ENCODE results near the gene RBBP5. TPM values are rescaled to one million over a fixed set of nuclear protein-coding genes. Genes with fewer than 3 reads are reported as not detected.

Gene RBBP5
- total RNA-seq, 1 experiment from 2014 or later, result 24.5 TPM

- peaks cover 36% of the 10 kb centered on the region; the same call in 1 of the 2 replicates for H3K27me3 ChIP-seq (ENCODE audit: insufficient read depth, low read length)
- intact Hi-C loops (cut with micrococcal nuclease), result no loop called here
- H3K79me2 ChIP-seq (ENCODE audit: insufficient read depth, low read length), result no peaks in the 10 kb centered on the region
- no peak within 1 kb of the TSS for H3K27ac ChIP-seq (ENCODE audit: low read depth, low read length)
- TF ChIP-seq POLR2A (IDR thresholded peaks at IDR 0.05; ENCODE audit: borderline replicate concordance, extremely low read depth, insufficient read depth, insufficient read length) (no peak), POLR2AphosphoS5 (IDR thresholded peaks at IDR 0.05; ENCODE audit: low read depth, low read length) (no peak), YY1 (IDR thresholded peaks at IDR 0.05; ENCODE audit: extremely low read depth, insufficient replicate concordance, low read depth, low read length) (no peak), ZBTB33 (IDR thresholded peaks at IDR 0.05; ENCODE audit: extremely low read depth, insufficient replicate concordance, low read length) (no peak), REST (IDR thresholded peaks at IDR 0.05; ENCODE audit: low read depth) (no peak), CEBPB (IDR thresholded peaks at IDR 0.05; ENCODE audit: low read depth) (no peak), SP1 (IDR thresholded peaks at IDR 0.05; ENCODE audit: low read depth) (no peak), MAX (IDR thresholded peaks at IDR 0.05) (no peak), TCF7L2 (IDR thresholded peaks at IDR 0.05; ENCODE audit: borderline replicate concordance, extremely low read depth, insufficient read depth, insufficient read length) (no peak), EZH2phosphoT487 (IDR thresholded peaks at IDR 0.05; ENCODE audit: borderline replicate concordance) (no peak), ELF1 (IDR thresholded peaks at IDR 0.05; ENCODE audit: borderline replicate concordance, low read depth) (no peak), ZNF274 (IDR thresholded peaks at IDR 0.05; ENCODE audit: low read depth, low read length) (no peak), EGR1 (IDR thresholded peaks at IDR 0.05; ENCODE audit: low read depth) (no peak)
- no peaks in the 10 kb centered on the region for H3K9me3 ChIP-seq (ENCODE audit: control insufficient read depth in 1 of 2, insufficient read depth in 1 of 2, low read depth in 1 of 2, low read length in 2 of 2)
- DNase-seq (ENCODE audit: low read depth, low spot score) (no peak), ATAC-seq (no peak)
- no peak within 1 kb of the TSS for H3K4me3 ChIP-seq (replicated peaks in 1 of 2; ENCODE audit: low read depth in 1 of 2, low read length in 2 of 2)
- H3K36me3 ChIP-seq (ENCODE audit: control insufficient read depth in 1 of 2, insufficient read depth in 2 of 2, low read length in 2 of 2), result no peaks in the 10 kb centered on the region
- no peak within 1 kb of the TSS for H2AFZ ChIP-seq (ENCODE audit: low read depth, low read length, poor library complexity, severe bottlenecking)
- ChIA-PET CTCF (no interaction called here), RAD21 (ENCODE audit: low non-redundant PET in 1 of 2, low total read pairs in 2 of 2, uncharacterized antibody in 2 of 2, unreplicated experiment in 2 of 2) (no interaction called here), POLR2A (no interaction called here)
- no peaks in the 10 kb centered on the region for H3K4me1 ChIP-seq (ENCODE audit: control insufficient read depth in 1 of 2, insufficient read depth in 2 of 2, low read length in 2 of 2)
- no peaks in the 10 kb centered on the region for H3K9me2 ChIP-seq (ENCODE audit: insufficient read depth)
- no peak within 1 kb of the TSS for H3K9ac ChIP-seq (ENCODE audit: low read length)
- no TSS peak for BruUV-seq (replicated peaks)
- no peak within 1 kb of the TSS for H3K4me2 ChIP-seq (ENCODE audit: low read length)
- H4K20me1 ChIP-seq (ENCODE audit: insufficient read depth), result no peaks in the 10 kb centered on the region
Measured at GRCh38 chr1:205042911-205043806, 78.6 kb downstream of the RBBP5 start, which contains the start of gene CNTN2. TSS of gene CNTN2 (plus strand) at chr1:205043212. CDS start at chr1:205053186, 9,974 bp downstream.

Data from HCT116 (cell line).